ENCODE data around the gene PTGER4.
A peak's percentile ranks its signal among the peaks of the same experiment; 100 is the strongest.

- TF ChIP-seq CTCF (IDR thresholded peaks at IDR 0.05; ENCODE audit: low read depth, low read length, missing input control) (no peak), RXRA (IDR thresholded peaks at IDR 0.05) (peak; percentile 53 to 73), TAF1 (conservative IDR thresholded peaks at IDR 0.05) (no peak), JUND (IDR thresholded peaks at IDR 0.05) (no peak), RAD21 (IDR thresholded peaks at IDR 0.05) (no peak), REST (IDR thresholded peaks at IDR 0.05) (peak; percentile 58), MAX (IDR thresholded peaks at IDR 0.05) (peak; percentile 42), SP1 (IDR thresholded peaks at IDR 0.05) (peak; percentile 61), FOXA1 (IDR thresholded peaks at IDR 0.05) (no peak), HNF4G (IDR thresholded peaks at IDR 0.05) (no peak)
Measured at GRCh38 chr5:40717281-40717680, 37.6 kb downstream of the PTGER4 start.
